ENCODE measurements around the gene SELENOH.

Gene SELENOH

DNA sequence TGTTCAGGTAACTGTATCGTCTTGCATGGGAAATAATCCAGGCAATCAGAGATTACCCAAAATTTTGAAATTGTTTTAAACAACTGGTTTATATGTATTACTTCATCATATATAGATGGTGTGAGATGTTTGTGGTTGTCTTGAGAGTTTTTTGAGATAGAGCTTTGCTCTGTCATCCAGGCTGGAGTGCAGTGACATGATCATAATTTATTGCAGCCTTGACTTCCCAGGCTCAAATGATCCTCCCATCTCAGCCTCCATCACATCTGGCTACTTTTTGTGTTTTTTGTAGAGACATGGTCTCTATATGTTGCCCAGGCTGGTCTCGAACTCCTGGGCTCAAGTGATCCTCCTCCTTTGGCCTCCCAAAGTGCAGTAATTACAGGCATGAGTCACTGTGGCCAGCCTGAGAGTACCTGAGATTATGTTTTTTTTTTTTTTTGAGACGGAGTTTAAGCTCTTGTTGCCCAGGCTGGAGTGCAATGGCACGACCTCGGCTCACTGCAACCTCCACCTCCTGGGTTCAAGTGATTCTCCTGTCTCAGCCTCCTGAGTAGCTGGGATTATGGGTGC, 31.8 kb downstream of the SELENOH start:
- TF ChIP-seq, protein P1, sequence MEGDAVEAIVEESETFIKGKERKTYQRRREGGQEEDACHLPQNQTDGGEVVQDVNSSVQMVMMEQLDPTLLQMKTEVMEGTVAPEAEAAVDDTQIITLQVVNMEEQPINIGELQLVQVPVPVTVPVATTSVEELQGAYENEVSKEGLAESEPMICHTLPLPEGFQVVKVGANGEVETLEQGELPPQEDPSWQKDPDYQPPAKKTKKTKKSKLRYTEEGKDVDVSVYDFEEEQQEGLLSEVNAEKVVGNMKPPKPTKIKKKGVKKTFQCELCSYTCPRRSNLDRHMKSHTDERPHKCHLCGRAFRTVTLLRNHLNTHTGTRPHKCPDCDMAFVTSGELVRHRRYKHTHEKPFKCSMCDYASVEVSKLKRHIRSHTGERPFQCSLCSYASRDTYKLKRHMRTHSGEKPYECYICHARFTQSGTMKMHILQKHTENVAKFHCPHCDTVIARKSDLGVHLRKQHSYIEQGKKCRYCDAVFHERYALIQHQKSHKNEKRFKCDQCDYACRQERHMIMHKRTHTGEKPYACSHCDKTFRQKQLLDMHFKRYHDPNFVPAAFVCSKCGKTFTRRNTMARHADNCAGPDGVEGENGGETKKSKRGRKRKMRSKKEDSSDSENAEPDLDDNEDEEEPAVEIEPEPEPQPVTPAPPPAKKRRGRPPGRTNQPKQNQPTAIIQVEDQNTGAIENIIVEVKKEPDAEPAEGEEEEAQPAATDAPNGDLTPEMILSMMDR (IDR thresholded peaks at IDR 0.05; ENCODE audit: extremely low read depth, missing control alignments), result no peak
- no peak for DNase-seq (ENCODE audit: low spot score)

DNA sequence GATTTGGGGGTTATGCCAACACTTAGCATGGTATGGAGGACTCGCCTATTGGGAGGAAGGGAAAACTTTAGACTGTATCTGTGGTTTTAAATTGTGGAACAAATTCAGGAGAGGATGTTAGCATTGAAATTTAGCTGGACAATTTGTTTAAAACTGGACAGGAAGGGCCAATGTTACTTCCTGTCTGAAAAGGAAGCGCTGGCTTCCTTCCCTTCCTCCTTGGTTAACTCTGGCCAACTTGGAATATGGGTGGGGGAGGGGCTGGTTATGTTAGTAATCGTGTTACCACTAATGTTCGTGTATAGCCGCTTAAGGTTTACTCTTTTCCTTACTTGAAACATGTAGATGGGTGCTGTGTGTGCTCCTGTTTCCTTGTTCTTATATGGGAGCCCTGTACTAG, 34.2 kb downstream of the SELENOH start:
- DNase-seq (ENCODE audit: low spot score), result no peak

DNA sequence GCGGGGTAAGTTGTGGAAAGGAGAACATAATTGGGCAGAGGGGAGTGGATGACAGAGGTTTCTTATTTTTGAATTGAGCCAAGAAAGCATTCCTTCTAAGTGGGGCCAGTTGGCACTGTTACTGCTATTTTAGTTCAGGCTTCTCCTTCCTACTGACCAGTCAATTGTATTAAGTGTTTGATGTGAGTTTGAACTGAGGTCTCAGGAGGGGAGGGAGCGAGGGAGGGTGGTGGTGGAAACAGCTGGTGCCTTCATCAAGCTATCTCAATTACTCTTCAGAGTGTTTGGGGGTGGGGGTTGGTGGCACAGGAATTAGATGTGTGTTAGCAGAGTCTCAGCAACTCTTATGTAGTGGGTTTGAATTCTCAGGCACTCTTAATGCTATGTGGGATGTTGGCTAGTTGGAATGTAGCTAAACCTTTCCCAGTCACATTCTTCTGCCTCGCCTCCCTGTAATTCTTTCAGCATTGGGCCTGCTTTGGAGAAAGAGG, 34.8 kb downstream of the SELENOH start:
- TF ChIP-seq, protein P1 (IDR thresholded peaks at IDR 0.05; ENCODE audit: extremely low read depth, missing control alignments), result no peak
- no peak for DNase-seq (ENCODE audit: low spot score)

More for the DNA sequence above, 34.2 kb downstream of the SELENOH start:
- TF ChIP-seq, protein P1 (IDR thresholded peaks at IDR 0.05; ENCODE audit: extremely low read depth, missing control alignments), result no peak

DNA sequence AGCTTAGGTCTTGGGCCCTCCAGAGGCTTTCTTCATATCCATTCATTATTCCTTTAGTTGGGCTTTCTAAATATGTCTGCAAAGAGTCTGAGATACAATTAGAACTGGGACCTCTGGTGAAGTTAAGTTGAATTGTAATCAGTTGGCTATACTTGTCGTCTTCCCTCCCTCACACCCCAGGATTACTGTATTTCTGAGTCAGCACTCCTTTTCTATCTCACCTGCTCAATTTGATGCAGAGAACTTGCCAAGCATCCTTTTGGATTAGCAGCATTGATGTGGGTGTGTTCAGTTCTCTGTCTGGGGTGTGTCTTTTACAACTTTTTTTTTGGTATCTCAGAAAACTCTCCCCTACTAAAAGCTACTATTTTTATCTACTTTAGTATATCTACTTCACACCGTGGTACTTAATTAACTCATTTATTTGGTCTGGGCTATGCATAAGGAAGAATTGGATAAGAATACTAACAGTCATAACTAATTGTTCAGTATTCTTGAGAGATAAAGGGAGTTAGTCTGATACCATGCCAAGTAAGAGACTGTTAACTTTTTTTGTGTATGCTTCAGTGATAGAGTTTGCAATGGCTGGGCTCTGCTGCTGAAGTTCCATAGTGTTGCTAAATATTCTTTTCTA, 35.4 kb downstream of the SELENOH start:
- no peak for DNase-seq (ENCODE audit: low spot score)
- TF ChIP-seq, protein P1 (IDR thresholded peaks at IDR 0.05; ENCODE audit: extremely low read depth, missing control alignments), result no peak

DNA sequence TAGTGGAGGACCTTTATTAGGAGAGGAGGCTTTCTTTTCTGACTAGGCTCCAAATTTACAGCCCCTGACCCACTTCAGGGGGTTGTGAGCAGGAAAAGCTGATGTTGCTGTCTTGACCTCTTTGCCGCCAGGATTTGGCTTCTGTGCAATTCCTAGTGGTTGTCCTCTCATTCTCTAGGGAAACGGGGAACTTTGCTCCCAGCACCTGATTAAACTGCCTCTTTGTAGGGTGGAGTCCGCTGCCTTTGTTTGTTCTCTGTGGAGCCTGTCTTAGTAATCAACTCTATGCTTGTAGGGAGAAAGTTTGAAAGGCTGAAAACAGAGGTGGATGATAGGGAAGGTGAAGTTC, 36.7 kb downstream of the SELENOH start:
- DNase-seq (ENCODE audit: low spot score), result no peak
- TF ChIP-seq, protein P1 (IDR thresholded peaks at IDR 0.05; ENCODE audit: extremely low read depth, missing control alignments), result no peak

DNA sequence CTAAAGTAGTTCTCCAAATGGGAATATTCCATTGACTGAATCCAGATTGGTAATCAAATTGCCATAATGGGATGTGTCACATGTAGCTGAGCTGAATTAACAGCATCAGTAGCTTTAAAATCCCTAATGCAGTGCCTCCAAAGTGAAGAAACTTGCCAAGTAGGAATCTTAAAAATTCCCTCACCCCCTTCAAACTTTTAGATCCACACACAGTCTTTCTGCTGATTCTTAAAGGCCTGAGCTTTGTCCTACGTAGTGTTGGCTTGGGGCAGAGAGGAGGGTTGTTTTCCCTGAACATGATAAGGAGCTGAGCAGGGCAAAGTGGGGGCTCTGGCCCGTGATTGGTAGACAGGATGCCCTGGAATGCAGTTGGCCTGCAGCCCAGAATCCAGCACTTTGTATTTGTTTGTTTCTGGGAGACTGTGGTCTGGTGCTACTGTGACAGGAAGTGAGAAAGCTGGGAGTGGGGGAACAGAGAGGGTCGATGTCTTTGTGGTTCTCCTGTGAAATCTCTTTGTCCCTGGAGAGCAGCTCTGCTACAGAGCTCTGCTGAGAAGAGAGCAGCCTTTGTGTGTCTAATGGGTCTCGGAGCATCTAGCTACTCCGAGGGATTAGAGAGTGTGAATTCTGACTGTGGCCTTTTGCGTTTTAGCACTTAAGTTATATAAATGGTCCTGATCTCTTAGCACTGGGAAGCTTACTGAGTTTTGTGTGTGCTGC, 37.2 kb downstream of the SELENOH start:
- DNase-seq (ENCODE audit: low spot score), result no peak

More for the DNA sequence above, 37.2 kb downstream of the SELENOH start:
- TF ChIP-seq, protein P1 (IDR thresholded peaks at IDR 0.05; ENCODE audit: extremely low read depth, missing control alignments), result no peak

All from GM20000 (cell line).